Measurements from ENCODE around the gene RBM20. TPM values are rescaled to one million over a fixed set of nuclear protein-coding genes. Genes with fewer than 3 reads are reported as not detected.

RBM20 gene
- total and polyA plus RNA-seq, 2 of the 13 experiments (the other 11 are each of a cell fraction or from before 2014, with no cell fraction given): 0.02 to 0.22 TPM

DNA sequence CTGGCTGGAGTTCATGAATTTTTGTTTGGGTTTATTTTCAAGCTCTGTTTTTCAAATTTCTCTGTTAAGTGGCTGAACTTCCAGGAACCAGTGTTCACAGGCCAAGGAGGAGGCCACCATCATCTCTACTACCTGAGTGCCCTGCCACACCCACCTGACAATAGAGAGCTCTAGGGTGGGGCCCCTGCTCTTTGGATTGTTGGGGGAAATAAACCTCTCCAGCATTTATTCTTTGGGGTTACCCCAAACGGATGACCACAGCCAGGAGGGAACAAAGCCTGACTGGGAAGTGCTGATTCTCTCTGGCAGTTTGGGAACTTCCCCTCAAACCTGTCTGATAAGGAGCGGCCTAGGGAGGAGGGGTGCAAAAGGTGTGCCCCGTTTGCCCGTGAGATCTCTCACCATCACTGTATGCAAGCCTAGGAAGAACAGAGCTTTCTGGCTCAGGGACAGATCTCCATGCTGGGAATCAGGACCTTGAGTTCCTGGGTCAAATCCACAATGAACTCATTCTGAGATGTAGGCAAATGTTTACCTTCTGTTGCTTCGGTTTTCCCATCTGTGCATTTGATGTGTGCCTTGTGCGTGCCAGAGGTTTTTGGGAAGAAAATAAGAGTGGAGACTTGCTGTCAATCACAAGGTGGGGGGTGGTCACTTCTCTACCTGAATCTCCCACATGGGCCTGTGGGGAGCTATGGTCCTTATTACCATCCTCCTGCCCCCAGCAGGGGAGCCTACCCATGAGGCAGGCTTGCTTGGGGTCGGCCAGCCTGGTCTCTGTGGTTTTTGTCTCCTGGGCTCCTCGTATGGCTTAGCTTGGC lies 199.9 kb downstream of the RBM20 start (continued):
- TF ChIP-seq, protein P1, sequence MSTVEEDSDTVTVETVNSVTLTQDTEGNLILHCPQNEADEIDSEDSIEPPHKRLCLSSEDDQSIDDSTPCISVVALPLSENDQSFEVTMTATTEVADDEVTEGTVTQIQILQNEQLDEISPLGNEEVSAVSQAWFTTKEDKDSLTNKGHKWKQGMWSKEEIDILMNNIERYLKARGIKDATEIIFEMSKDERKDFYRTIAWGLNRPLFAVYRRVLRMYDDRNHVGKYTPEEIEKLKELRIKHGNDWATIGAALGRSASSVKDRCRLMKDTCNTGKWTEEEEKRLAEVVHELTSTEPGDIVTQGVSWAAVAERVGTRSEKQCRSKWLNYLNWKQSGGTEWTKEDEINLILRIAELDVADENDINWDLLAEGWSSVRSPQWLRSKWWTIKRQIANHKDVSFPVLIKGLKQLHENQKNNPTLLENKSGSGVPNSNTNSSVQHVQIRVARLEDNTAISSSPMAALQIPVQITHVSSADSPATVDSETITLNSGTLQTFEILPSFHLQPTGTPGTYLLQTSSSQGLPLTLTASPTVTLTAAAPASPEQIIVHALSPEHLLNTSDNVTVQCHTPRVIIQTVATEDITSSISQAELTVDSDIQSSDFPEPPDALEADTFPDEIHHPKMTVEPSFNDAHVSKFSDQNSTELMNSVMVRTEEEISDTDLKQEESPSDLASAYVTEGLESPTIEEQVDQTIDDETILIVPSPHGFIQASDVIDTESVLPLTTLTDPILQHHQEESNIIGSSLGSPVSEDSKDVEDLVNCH (CRISPR knock-in tag; IDR thresholded peaks at IDR 0.05): no peak
- TF ChIP-seq PHF8 (CRISPR knock-in tag; IDR thresholded peaks at IDR 0.05): no peak
- TF ChIP-seq, protein P2, sequence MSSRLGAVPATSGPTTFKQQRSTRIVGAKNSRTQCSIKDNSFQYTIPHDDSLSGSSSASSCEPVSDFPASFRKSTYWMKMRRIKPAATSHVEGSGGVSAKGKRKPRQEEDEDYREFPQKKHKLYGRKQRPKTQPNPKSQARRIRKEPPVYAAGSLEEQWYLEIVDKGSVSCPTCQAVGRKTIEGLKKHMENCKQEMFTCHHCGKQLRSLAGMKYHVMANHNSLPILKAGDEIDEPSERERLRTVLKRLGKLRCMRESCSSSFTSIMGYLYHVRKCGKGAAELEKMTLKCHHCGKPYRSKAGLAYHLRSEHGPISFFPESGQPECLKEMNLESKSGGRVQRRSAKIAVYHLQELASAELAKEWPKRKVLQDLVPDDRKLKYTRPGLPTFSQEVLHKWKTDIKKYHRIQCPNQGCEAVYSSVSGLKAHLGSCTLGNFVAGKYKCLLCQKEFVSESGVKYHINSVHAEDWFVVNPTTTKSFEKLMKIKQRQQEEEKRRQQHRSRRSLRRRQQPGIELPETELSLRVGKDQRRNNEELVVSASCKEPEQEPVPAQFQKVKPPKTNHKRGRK (CRISPR knock-in tag; IDR thresholded peaks at IDR 0.05): no peak
- TF ChIP-seq ZNF841 (CRISPR knock-in tag; IDR thresholded peaks at IDR 0.05; ENCODE audit: borderline replicate concordance): no peak
- no peak for TF ChIP-seq SIN3B (IDR thresholded peaks at IDR 0.05; ENCODE audit: low read length)
- TF ChIP-seq CREM (IDR thresholded peaks at IDR 0.05): 0 out of 2 replicates have a peak, but pooled peaks have one; percentile 29
- no peak for TF ChIP-seq CREM (CRISPR knock-in tag; IDR thresholded peaks at IDR 0.05)
- TF ChIP-seq, protein P3, sequence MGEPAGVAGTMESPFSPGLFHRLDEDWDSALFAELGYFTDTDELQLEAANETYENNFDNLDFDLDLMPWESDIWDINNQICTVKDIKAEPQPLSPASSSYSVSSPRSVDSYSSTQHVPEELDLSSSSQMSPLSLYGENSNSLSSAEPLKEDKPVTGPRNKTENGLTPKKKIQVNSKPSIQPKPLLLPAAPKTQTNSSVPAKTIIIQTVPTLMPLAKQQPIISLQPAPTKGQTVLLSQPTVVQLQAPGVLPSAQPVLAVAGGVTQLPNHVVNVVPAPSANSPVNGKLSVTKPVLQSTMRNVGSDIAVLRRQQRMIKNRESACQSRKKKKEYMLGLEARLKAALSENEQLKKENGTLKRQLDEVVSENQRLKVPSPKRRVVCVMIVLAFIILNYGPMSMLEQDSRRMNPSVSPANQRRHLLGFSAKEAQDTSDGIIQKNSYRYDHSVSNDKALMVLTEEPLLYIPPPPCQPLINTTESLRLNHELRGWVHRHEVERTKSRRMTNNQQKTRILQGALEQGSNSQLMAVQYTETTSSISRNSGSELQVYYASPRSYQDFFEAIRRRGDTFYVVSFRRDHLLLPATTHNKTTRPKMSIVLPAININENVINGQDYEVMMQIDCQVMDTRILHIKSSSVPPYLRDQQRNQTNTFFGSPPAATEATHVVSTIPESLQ (CRISPR knock-in tag; conservative IDR thresholded peaks at IDR 0.05): no peak
- no peak for TF ChIP-seq SRSF9 (IDR thresholded peaks at IDR 0.05; ENCODE audit: borderline replicate concordance, insufficient read depth, low read depth, low read length, poor library complexity, severe bottlenecking)
- TF ChIP-seq ZNF567 (CRISPR knock-in tag; IDR thresholded peaks at IDR 0.05; ENCODE audit: borderline replicate concordance): no peak
- TF ChIP-seq, protein P4, sequence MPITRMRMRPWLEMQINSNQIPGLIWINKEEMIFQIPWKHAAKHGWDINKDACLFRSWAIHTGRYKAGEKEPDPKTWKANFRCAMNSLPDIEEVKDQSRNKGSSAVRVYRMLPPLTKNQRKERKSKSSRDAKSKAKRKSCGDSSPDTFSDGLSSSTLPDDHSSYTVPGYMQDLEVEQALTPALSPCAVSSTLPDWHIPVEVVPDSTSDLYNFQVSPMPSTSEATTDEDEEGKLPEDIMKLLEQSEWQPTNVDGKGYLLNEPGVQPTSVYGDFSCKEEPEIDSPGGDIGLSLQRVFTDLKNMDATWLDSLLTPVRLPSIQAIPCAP (CRISPR knock-in tag; IDR thresholded peaks at IDR 0.05; ENCODE audit: low read depth): no peak
- peak; percentile 79 for TF ChIP-seq SAP130 (CRISPR knock-in tag; IDR thresholded peaks at IDR 0.05; ENCODE audit: low read depth)
- TF ChIP-seq, protein P5, sequence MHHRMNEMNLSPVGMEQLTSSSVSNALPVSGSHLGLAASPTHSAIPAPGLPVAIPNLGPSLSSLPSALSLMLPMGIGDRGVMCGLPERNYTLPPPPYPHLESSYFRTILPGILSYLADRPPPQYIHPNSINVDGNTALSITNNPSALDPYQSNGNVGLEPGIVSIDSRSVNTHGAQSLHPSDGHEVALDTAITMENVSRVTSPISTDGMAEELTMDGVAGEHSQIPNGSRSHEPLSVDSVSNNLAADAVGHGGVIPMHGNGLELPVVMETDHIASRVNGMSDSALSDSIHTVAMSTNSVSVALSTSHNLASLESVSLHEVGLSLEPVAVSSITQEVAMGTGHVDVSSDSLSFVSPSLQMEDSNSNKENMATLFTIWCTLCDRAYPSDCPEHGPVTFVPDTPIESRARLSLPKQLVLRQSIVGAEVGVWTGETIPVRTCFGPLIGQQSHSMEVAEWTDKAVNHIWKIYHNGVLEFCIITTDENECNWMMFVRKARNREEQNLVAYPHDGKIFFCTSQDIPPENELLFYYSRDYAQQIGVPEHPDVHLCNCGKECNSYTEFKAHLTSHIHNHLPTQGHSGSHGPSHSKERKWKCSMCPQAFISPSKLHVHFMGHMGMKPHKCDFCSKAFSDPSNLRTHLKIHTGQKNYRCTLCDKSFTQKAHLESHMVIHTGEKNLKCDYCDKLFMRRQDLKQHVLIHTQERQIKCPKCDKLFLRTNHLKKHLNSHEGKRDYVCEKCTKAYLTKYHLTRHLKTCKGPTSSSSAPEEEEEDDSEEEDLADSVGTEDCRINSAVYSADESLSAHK (CRISPR knock-in tag; IDR thresholded peaks at IDR 0.05; ENCODE audit: borderline replicate concordance): no peak
- TF ChIP-seq ZNF557 (CRISPR knock-in tag; IDR thresholded peaks at IDR 0.05): no peak
- TF ChIP-seq ARNT2 (CRISPR knock-in tag; IDR thresholded peaks at IDR 0.05; ENCODE audit: low read depth): no peak
- TF ChIP-seq, protein P6, sequence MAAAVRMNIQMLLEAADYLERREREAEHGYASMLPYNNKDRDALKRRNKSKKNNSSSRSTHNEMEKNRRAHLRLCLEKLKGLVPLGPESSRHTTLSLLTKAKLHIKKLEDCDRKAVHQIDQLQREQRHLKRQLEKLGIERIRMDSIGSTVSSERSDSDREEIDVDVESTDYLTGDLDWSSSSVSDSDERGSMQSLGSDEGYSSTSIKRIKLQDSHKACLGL (CRISPR knock-in tag; IDR thresholded peaks at IDR 0.05): no peak
- no peak for TF ChIP-seq ZNF382 (CRISPR knock-in tag; IDR thresholded peaks at IDR 0.05; ENCODE audit: borderline replicate concordance)
- no peak for TF ChIP-seq ONECUT2 (CRISPR knock-in tag; IDR thresholded peaks at IDR 0.05)
- no peak for TF ChIP-seq ZNF747 (CRISPR knock-in tag; IDR thresholded peaks at IDR 0.05; ENCODE audit: borderline replicate concordance)
